ENCODE measurements around the gene ADCY9.
"Not testable (repeated sequence)": the region's sequence is repeated elsewhere in the genome, so short reads cannot be mapped to it uniquely, and the experiment has no call there.

The ADCY9 gene

GRCh38 chr16:4067262-4068001 is 48.8 kb downstream of the ADCY9 start:
- DNase-seq (ENCODE audit: low spot score) = no peak

- DNase-seq (ENCODE audit: low spot score) = no peak
Observed at GRCh38 chr16:4064950-4065352, 51.3 kb downstream of the ADCY9 start.

GRCh38 chr16:4062212-4062802 is 53.9 kb downstream of the ADCY9 start:
- DNase-seq (ENCODE audit: low spot score) = no peak

GRCh38 chr16:4060823-4061222 is 55.4 kb downstream of the ADCY9 start:
- no peak for DNase-seq (ENCODE audit: low spot score)

GRCh38 chr16:4060009-4060408 is 56.2 kb downstream of the ADCY9 start:
- DNase-seq (ENCODE audit: low spot score) = no peak

DNA sequence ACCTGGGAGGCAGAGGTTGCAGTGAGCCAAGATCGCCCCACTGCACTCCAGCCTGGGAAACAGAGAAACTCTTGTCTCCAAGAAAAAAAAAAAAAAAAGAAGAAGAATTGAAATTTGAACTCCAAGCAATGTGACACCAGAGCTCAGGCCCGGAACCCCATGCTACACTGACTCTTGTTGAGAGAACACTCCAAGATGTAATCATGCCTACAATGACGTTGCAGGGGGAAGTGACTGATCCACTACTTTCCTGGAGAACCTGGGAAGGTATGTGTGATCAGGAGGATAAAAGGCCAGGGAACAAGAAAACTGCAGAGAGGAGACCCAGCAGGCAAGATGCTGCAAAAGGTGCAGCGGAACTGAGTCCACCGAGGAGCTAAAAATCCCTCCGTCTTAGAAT is 57.9 kb downstream of the ADCY9 start:
- DNase-seq (ENCODE audit: low spot score) = peak; percentile 9

DNA sequence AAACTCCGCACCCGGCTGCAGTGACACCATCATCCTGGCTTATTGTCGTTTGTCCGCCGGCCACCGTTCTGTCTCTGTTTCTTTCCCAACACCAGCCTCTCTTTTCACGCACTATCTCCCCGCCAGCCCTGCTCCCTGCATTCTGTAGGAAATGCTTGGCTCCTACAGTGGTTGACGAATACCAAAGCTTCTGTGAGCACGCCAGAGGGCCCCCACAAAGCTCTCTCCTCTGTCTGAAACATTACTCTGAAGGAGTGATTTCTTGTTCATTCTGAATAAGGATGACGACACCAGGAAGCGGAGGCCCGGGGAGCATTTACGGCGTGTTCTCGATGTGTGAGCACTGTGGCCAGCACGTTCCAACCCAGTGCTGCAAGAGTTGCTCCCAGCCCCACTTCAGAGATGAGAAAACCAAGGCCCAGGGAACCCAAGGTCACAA is 58.8 kb downstream of the ADCY9 start:
- DNase-seq (ENCODE audit: low spot score) = no peak

- DNase-seq (ENCODE audit: low spot score) = no peak
Observed at GRCh38 chr16:4056161-4057105, 59.8 kb downstream of the ADCY9 start.

GRCh38 chr16:4055748-4056147 is 60.5 kb downstream of the ADCY9 start:
- no peak for DNase-seq (ENCODE audit: low spot score)

DNA sequence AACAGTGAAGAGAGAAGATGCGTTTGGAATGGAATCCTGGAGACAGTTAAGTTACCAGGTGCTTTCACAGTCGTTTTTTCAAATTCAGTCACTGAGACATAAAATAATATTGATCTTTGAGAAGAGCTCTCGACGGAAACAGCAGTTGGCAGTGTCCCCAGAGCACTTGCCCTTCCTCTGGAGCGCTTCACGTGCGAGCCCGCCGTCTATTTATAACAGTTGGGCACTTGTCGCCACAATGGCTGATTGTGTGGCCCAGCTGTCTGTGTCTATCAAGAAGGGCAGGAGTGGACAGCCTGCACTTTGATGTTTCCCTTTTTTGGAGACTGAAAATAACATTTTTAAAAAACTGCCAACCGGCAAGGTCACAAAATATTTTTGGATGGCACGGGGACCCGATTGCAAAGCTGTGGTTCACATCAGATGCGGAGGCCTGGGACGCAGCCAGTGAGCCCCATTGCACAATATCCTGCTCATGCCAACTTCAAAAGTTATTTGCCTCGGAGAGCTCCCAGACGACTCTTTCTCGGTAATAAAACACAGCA is 62.9 kb downstream of the ADCY9 start:
- peak; percentile 78 for DNase-seq (ENCODE audit: low spot score)

GRCh38 chr16:4052801-4053293 is 63.4 kb downstream of the ADCY9 start:
- DNase-seq (ENCODE audit: low spot score) = peak; percentile 82

DNA sequence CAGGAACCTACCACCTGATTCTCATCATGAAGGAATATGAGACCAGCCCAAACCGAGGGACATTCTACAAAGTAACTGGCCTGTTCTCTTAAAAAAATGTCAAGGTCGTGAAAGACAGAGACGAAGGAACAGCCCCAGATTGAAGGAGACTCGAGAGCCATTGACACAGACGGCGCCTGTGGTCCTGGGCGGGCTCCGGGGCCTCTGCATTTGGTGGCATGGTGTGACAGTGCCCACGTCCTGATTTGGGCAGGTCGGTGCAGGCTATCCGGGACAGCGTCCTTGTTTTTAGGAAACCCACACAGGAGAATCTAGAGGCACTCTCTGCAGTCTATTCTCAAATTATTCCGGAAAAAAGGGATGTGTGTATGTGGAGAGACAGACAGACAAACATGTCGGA is 64.1 kb downstream of the ADCY9 start:
- no peak for DNase-seq (ENCODE audit: low spot score)

GRCh38 chr16:4051591-4051990 is 64.7 kb downstream of the ADCY9 start:
- no peak for DNase-seq (ENCODE audit: low spot score)

GRCh38 chr16:4049031-4049430 is 67.2 kb downstream of the ADCY9 start:
- DNase-seq (ENCODE audit: low spot score) = no peak

DNA sequence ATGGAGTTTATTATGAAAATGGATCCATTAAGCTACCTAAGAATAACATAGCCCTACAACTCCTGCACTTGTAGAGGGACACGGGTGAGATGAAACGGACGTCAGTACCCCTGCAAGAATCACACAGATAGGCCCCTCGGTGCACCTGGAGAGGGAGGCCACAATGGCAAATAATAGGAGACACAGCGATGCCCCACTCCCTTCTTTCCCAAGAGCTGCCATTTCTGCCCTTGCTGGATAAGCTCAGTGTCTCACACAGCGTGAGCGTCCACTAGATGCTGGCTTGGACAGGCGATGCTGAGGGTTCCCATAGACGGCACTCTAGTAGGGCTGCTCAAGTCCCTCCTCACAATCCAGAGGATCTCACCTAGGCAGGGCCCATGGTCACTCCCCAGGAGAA is 67.8 kb downstream of the ADCY9 start:
- no peak for DNase-seq (ENCODE audit: low spot score)

DNA sequence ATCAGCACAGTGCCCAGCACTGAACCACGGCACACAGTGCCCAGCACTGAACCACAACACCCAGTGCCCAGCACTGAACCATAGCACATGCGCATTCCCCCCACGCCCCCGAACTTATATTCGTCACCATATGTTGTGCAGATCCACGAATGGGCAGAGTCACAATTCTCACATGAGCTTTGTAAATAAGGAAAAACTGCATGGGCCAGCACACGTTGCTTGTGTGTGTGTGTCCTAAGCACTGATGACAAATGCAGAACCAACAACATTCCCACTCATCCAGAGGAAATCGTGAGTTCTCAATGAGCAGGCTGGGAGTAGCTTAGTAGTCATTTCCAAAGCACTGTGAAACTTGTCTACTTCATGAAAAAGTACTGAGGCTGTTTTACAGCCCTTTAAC is 70.0 kb downstream of the ADCY9 start:
- no peak for DNase-seq (ENCODE audit: low spot score)

GRCh38 chr16:4045561-4045960 is 70.7 kb downstream of the ADCY9 start:
- not testable (repeated sequence) for DNase-seq (ENCODE audit: low spot score)

- DNase-seq (ENCODE audit: low spot score) = no peak
Observed at GRCh38 chr16:4042581-4042980, 73.7 kb downstream of the ADCY9 start.

DNA sequence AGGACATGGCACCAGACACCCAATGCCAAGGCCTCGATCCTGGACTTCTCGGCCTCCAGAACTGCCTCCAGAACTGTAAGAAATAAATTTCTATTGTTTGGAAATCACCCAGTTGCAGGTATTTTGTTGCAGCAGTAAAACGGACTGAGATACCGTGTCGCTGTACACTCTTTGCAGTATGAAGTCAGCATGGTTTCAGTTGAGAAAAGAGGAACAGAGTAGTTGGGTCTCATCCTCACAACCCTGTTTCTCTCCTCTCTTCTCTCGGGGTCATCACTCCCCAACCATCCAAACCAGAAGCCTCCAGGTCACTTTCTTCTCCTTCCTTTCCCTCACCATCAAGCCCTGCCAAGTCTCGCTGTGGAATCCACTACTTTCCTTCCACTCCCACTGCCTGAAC is 77.8 kb downstream of the ADCY9 start:
- no peak for DNase-seq (ENCODE audit: low spot score)

DNA sequence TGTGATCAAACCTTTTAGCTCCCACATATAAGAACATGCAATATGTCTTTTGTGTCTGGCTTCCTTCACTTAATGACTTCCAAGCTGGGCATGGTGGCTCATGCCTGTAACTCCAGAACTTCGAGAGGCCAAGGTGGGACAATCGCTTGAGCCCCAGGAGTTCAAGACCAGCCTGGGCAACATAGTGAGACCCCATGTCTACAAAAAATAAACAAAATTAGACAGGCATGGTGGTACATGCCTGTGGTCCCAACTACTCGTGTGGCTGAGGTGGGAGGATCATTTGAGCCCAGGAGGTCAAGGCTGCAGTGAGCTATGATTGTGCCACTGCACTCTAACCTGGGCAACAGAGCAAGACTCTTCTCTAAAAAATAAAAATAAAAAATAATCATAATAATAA is 79.3 kb downstream of the ADCY9 start:
- DNase-seq (ENCODE audit: low spot score) = not testable (repeated sequence)

- no peak for DNase-seq (ENCODE audit: low spot score)
Observed at GRCh38 chr16:4034963-4035362, 81.3 kb downstream of the ADCY9 start.

DNA sequence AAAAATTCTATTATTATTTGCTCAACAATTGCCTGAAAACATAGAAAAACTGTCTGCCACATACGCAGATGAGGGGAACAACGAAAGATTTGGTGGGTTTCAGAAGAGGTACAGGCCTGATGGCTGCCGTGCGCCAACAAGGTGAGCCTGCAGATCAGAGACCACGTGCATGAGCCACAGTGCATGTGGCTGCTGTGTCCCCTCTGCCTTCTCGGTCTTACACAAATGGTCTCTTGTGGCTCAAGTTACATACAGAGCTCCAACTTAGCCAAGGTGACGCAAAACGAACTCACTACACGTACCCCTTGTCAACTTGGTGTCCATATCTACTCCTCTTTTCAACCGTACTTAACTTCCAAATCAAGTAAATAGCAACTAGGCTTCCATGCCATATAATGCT is 82.3 kb downstream of the ADCY9 start:
- DNase-seq (ENCODE audit: low spot score) = no peak

All from COLO829 (cell line).